HG03025 (cell line): ENCODE results near the gene CDY2B.
"Not testable (repeated sequence)": the region's sequence is repeated elsewhere in the genome, so short reads cannot be mapped to it uniquely, and the experiment has no call there.

ENCODE experiments used
- ATAC-seq: cut with Tn5 transposase; IDR thresholded peaks from one replicate; pipeline ENCODE4 v1.9.1; 2021; ENCODE audit warnings: mild to moderate bottlenecking, moderate library complexity; ENCODE audit not compliant: unreplicated experiment, low FRiP score

Gene CDY2B

DNA sequence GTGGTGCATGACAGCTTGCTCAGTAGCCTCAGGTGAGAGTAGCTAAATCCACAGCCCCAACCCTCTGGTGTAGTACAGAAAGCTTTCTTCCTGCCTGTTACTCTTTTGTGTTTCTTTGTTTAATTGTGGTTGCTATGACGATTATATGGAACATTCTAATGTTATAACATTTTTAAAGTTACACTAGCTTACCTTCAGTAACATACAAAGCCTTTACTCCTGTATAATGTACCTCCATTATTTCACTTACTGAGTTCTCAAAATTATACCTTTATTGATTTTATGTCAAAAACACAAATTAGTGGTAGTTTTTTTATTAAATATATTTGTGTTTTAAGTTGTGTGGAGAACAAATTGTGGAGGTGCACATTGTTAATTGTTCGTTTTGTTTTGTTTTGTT, at the start of gene CDY2B:
CDY2B (minus strand) TSS at position 101 of the 400 bp plus-strand sequence. CDS start 328 bp downstream, outside the sequence.
- ATAC-seq = not testable (repeated sequence)

GRCh38 chrY:17908009-17908408, 28.0 kb upstream of the CDY2B start:
- ATAC-seq = not testable (repeated sequence)

- not testable (repeated sequence) for ATAC-seq
Measured at GRCh38 chrY:17907351-17907750, 27.3 kb upstream of the CDY2B start.

DNA sequence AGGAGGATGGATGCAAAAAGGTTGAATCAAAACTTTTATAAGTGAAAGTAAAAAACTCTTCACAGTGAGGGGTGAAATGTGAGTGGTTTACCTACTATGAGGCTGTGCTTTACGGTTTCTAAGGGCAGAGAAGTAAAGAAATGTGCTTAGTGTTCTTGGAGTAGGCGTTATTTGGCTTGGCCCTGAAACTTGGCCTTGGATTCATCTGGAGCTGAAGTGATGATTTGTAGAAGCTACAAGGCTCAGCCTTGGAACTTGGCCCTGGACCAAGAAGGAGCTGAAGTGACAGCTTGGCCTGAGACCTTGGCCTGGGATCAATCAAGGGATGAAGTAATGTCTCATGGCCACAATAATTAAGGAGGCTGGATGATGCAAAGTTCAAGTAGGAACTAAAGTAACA, 1.7 kb upstream of the CDY2B start:
- not testable (repeated sequence) for ATAC-seq

DNA sequence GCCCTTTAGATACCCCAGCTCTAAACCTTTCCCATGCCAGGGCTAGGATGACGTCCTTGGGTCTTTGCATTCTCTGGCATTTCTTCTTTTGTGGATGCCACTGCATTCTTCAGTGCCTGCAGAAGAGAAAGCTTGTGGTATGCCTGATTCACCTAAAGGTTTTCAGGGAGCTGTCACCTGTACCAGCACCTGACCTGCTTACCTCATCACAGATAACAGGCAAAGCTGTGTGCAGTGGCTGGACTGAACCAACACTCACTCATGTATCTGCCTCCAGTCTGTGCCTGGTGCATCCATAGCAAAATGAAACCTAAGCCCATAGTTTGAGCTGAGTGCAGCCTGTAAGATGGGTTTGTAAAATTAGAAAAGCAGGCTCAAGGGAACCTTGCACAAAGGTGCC, 3.3 kb downstream of the CDY2B start:
- ATAC-seq = not testable (repeated sequence)

DNA sequence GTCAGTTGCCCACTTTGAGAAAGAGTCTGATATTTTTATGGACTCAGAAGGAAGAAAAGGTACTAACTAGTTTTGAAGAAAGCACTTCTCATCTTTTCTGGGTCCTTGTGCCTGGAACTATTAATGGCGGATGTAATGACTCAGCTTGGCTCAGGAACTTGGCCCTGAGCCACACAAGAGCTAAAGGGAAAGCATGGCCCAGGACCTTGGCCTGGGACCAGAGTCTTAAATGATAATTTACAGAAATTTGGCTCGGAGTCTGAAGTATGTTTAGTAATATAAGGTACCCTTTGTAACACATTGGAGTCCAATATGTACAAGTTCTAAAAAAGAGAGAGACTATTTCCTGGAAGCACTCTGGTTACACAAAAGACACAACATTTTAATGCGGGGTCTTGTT, 4.6 kb downstream of the CDY2B start:
- not testable (repeated sequence) for ATAC-seq

DNA sequence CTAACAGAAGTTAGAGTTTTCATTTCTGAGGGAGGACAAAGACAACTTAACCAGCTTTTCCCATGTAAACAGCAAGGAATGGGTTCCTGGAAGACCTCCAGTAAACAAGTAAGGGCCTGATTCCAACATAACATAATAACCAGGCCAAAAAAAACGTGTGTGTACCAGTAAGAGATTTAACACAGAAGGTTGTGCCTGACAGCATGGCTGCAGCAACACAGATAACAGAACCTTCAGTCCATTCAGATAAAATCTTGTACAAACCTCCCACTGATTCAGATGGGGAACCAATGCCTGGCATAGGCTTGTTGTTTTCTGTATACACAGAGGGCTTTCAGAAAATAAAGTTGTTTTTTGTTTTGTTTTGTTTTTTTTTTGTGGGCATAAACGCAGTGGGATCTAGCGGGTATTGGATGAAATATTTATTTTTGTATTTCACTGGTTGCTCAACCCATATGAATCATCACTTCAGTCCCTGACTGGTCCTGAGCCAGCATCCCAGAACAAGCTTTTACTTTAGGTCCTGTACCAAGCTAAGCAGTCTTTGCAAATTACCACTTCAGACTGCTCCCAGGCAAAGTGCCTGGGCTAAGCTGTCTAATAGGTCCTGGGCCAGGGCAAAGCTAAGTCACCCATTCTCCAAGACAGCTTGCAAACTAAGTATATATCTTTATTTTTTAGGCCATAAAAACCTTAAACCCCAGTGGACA, 8.7 kb downstream of the CDY2B start:
- ATAC-seq = not testable (repeated sequence)

- ATAC-seq = not testable (repeated sequence)
Measured at GRCh38 chrY:17870737-17871136, 9.3 kb downstream of the CDY2B start.

- not testable (repeated sequence) for ATAC-seq
Measured at GRCh38 chrY:17867850-17868249, 12.2 kb downstream of the CDY2B start.

GRCh38 chrY:17860634-17861033, 19.4 kb downstream of the CDY2B start:
- ATAC-seq = not testable (repeated sequence)

GRCh38 chrY:17856963-17857848, 22.8 kb downstream of the CDY2B start:
- not testable (repeated sequence) for ATAC-seq

- not testable (repeated sequence) for ATAC-seq
Measured at GRCh38 chrY:17856508-17856907, 23.5 kb downstream of the CDY2B start.

GRCh38 chrY:17849131-17849530, 30.9 kb downstream of the CDY2B start:
- not testable (repeated sequence) for ATAC-seq

- not testable (repeated sequence) for ATAC-seq
Measured at GRCh38 chrY:17832149-17832548, 47.9 kb downstream of the CDY2B start.
